Measurements from ENCODE around the gene RFWD3. TPM values are rescaled to one million over a fixed set of nuclear protein-coding genes. Genes with fewer than 3 reads are reported as not detected.

The RFWD3 gene
- total and polyA plus RNA-seq, 2 of the 13 experiments (the other 11 are each of a cell fraction or from before 2014, with no cell fraction given): 23.4 to 62.6 TPM

DNA sequence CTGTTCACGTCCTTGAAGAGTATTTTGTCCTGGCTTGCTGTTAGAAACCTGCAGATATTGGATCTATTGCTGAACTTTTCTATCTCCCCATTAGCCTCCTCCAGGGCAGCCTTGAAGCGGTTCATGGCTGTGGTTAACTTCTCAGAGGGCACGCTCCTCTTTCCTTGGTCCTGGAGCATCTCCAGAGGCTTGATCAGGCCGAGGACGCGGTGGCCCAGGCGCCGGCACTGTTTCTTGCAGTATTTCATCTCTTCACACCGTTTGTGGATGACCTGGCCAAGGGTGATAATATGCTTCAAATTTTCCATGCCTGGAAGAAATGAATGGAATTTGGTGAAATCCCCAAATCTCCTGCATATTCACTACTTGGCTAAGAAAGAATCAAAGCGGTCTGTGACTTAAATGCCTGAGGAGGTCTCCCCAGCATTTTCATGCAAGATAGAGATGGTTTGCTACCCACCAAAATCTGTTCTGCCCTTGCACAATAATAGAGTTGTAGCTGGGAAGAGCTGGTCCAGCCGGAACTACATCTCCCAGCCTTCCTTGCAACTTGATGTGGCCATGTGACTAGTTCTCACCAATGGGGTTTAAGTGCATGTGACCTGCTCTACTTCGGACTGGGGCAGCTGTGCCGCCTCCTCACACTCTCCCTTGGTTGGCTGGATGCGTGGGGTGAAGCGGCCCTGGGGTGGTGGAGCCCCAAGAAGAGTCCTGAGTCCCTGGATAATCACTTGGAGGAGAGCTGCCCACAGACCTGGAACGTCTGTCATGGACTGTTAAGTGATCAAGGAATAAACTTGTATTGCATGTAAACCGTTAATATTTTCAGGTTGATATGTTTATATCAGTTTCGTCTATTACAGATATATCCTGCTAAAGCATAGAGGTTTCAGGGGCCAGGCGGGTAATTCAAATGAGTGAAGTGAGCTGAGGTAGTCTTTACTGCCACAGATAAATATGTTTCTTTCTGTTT is 29.1 kb upstream of the RFWD3 start (continued):
- TF ChIP-seq ZNF605 (CRISPR knock-in tag; IDR thresholded peaks at IDR 0.05) (peak; percentile 88), RXRB (CRISPR knock-in tag; IDR thresholded peaks at IDR 0.05; ENCODE audit: borderline replicate concordance) (peak; percentile 75), MTA1 (CRISPR knock-in tag; IDR thresholded peaks at IDR 0.05; ENCODE audit: borderline replicate concordance) (no peak; the same call in 1 of the 2 replicates), ZBTB44 (CRISPR knock-in tag; IDR thresholded peaks at IDR 0.05) (0 out of 2 replicates have a peak, but pooled peaks have one; percentile 57), ZNF468 (CRISPR knock-in tag; IDR thresholded peaks at IDR 0.05) (no peak), SMARCE1 (IDR thresholded peaks at IDR 0.05; ENCODE audit: borderline replicate concordance) (no peak), KMT2B (CRISPR knock-in tag; IDR thresholded peaks at IDR 0.05) (peak; percentile 75), ZNF883 (CRISPR knock-in tag; IDR thresholded peaks at IDR 0.05; ENCODE audit: not compliant biosample characterization) (peak; percentile 41), MIXL1 (CRISPR knock-in tag; IDR thresholded peaks at IDR 0.05) (peak; percentile 91), MED8 (CRISPR knock-in tag; IDR thresholded peaks at IDR 0.05; ENCODE audit: insufficient replicate concordance) (no peak), ZFX (CRISPR knock-in tag; IDR thresholded peaks at IDR 0.05; ENCODE audit: low read depth) (peak; percentile 75), ISL2 (CRISPR knock-in tag; IDR thresholded peaks at IDR 0.05) (no peak; the same call in 1 of the 2 replicates), TGIF2 (CRISPR knock-in tag; IDR thresholded peaks at IDR 0.05) (peak; percentile 27; the same call in 1 of the 2 replicates), PRMT3 (CRISPR knock-in tag; IDR thresholded peaks at IDR 0.05; ENCODE audit: borderline replicate concordance, low read depth) (no peak), GLI4 (CRISPR knock-in tag; IDR thresholded peaks at IDR 0.05; ENCODE audit: borderline replicate concordance) (0 out of 2 replicates have a peak, but pooled peaks have one; percentile 78), CREB1 (IDR thresholded peaks at IDR 0.05) (peak; percentile 35; the same call in 1 of the 2 replicates), CREB1 (CRISPR knock-in tag; IDR thresholded peaks at IDR 0.05) (peak; percentile 70; the same call in 1 of the 2 replicates), NONO (IDR thresholded peaks at IDR 0.05) (no peak), NONO (CRISPR knock-in tag; conservative IDR thresholded peaks at IDR 0.05) (0 out of 2 replicates have a peak, but pooled peaks have one; percentile 53), TFE3 (CRISPR knock-in tag; IDR thresholded peaks at IDR 0.05) (peak; percentile 90), CHD2 (IDR thresholded peaks at IDR 0.05; ENCODE audit: low read depth, low read length) (0 out of 2 replicates have a peak, but pooled peaks have one; percentile 52)
- TF ChIP-seq, protein P1, sequence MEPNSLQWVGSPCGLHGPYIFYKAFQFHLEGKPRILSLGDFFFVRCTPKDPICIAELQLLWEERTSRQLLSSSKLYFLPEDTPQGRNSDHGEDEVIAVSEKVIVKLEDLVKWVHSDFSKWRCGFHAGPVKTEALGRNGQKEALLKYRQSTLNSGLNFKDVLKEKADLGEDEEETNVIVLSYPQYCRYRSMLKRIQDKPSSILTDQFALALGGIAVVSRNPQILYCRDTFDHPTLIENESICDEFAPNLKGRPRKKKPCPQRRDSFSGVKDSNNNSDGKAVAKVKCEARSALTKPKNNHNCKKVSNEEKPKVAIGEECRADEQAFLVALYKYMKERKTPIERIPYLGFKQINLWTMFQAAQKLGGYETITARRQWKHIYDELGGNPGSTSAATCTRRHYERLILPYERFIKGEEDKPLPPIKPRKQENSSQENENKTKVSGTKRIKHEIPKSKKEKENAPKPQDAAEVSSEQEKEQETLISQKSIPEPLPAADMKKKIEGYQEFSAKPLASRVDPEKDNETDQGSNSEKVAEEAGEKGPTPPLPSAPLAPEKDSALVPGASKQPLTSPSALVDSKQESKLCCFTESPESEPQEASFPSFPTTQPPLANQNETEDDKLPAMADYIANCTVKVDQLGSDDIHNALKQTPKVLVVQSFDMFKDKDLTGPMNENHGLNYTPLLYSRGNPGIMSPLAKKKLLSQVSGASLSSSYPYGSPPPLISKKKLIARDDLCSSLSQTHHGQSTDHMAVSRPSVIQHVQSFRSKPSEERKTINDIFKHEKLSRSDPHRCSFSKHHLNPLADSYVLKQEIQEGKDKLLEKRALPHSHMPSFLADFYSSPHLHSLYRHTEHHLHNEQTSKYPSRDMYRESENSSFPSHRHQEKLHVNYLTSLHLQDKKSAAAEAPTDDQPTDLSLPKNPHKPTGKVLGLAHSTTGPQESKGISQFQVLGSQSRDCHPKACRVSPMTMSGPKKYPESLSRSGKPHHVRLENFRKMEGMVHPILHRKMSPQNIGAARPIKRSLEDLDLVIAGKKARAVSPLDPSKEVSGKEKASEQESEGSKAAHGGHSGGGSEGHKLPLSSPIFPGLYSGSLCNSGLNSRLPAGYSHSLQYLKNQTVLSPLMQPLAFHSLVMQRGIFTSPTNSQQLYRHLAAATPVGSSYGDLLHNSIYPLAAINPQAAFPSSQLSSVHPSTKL (CRISPR knock-in tag; IDR thresholded peaks at IDR 0.05): peak; percentile 57

Measured in HepG2 (cell line).